ENCODE data around the gene WDR20.
"Not testable (repeated sequence)": the region's sequence is repeated elsewhere in the genome, so short reads cannot be mapped to it uniquely, and the experiment has no call there.

WDR20 gene

DNA sequence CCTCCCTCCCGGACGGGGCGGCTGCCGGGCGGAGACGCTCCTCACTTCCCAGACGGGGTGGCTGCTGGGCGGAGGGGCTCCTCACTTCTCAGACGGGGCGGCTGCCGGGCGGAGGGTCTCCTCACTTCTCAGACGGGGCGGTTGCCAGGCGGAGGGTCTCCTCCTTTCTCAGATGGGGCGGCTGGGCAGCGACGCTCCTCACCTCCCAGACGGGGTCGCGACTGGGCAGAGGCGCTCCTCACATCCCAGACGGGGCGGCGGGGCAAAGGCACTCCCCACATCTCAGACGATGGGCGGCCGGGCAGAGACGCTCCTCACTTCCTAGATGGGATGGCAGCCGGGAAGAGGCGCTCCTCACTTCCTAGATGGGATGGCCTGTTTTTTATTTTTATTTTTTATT lies 33.0 kb downstream of the WDR20 start:
- DNase-seq: not testable (repeated sequence)

DNA sequence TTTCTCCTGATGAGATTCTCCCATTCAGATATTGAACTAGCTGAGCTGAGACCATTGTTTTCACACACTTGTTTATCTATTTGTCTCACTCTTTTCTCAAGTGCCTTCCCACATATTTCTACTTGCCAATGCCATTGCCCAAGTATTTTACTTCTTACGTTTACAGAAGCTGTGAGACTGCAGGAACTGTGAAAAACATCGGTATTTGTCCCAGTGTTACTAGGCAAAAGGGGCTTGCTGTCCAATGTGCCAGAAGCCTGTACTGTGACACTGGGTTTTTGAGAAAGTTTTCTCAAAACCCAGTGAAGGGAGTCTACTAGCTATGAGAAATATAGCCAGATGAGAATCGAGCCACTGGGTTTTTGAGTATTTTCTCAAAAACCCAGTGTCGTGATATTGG lies 37.5 kb downstream of the WDR20 start:
- no peak for DNase-seq

DNA sequence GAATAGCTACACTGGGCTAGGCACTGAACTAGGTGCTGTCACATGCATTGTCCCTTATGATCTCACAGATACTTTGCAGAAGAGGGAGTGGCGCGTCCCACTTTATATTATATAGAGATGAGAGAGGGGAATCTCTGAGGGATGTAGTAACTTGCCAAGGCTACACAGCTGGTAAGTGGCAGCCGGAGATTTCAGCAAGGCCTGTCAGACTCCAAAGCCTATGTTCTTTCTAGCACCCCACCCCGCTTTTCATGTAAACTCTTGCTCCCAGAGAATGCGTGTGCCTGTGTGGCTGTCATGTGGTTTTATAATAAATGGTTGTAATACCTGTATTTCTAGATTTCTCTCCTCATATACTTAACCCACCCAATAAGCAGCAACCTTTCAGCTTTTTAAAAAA lies 39.1 kb downstream of the WDR20 start:
- no peak for DNase-seq

DNA sequence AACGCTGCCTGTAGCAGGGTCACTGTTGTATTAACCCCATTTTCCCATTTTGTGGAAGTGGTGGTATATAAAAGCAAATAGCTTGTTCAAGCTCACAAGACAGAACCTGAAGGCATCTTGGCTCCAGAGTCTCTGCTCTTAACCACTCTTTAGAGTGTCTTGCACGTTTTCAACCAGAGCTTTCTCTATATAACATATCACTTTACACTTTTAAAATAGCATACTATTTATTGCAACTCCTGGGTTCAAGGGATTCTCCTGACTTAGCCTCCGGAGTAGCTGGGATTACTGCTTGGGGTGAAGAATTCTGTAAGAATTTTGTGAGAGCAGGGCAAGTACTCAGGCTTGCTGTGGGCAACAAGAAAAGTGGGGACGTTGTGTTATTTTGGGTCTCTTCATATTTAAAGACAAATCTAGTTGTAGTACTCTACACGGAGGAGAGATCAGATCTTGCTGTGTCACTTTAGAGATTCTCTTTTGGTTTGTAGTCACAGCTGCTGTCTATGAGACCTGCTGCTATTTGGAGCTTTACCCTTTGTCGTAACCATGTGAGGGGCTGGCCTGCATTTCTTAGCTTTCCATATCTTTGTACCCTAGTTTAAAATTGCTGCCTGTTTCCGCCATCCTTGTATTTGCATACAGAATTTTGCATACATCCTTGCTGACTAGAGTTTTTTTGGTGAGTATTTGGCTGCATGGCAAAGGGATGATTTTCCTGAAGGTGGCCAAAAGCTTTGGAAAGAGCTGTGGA lies 40.7 kb downstream of the WDR20 start:
- DNase-seq: no peak

DNA sequence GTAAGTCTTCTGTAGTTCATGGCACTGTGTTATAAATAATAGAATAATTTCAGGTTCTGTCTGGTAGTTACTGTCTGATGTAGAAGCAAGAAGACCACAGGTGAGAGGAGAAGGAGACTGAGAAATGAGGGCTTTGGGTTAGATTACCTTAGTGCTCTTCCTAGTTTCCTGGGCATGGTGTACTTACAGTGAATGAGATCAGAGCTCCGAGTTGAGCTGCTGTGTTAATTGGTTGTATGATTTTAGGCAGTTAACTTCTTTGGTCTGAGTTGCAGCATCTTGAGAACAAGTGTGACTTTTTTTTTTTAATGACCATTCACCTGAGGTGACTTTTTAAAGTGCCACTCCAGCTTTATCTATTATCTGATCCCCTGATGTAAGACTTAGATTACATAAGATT lies 41.5 kb downstream of the WDR20 start:
- no peak for DNase-seq

DNA sequence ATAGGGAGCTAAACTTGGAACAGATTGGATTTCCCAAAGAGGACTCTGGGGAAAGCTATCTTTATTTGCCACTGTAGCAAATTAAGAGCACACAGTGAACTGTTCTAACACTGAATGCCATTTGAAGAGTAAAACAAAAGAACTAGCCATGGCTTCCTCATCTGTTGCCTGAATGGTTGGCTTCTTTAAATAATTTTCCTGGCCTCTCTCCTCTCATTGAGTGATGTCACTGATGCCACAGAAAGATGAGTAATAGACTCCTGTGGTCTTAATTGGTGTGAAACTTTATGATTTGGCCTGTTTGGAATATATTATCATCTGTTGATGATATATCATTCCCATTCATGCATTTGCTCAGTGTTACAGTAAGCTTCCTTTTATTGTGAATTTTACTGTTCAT lies 42.5 kb downstream of the WDR20 start:
- peak; percentile 63 for DNase-seq

DNA sequence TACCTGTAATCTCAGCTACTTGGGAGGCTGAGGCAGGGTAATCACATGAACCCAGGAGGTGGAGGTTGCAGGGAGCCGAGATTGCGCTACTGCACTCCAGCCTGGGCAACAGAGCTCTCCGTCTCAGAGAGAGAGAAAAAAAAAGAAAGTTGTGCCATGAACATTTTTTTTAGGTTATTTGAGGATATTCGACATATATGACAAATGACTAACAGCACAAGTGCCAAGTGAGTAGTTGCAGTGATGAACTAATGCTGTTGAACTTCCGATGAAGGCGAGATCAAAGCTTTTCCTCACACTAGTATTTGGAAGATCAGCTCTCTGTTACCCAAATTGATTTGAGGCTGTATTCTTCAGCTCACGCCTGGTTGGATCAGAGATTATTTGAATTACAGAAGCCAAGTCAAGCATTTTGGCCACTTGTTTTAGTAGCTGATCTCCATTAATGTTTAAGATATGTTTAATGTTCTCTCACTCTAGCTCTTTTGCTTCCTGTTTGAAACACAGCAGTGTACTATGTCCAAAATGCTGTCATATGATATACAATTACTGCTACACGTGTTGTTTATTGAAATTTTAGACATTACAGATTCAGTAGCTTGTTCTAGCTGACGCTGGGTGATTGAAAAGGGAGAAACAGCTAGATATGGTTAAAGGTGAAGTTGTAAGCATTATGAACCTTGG lies 43.4 kb downstream of the WDR20 start:
- no peak for DNase-seq

DNA sequence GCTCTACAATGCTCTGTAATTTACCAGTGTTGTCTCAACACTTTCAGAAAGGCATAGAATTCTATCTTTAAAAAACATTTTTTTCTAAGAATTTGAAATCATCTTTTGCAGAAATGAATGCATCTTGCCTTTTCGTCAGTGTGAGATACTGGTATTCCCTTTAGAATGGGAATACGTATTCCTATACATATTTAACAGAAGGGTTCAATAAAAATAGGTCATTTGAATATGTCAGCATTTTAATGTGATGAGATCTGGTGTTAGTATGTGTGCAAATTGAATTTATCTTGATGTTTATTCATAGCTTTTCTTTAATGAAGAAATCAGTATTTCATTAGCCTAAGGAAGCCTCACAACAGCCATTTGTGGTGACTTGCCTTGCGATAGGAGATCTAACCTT lies 44.2 kb downstream of the WDR20 start:
- no peak for DNase-seq

DNA sequence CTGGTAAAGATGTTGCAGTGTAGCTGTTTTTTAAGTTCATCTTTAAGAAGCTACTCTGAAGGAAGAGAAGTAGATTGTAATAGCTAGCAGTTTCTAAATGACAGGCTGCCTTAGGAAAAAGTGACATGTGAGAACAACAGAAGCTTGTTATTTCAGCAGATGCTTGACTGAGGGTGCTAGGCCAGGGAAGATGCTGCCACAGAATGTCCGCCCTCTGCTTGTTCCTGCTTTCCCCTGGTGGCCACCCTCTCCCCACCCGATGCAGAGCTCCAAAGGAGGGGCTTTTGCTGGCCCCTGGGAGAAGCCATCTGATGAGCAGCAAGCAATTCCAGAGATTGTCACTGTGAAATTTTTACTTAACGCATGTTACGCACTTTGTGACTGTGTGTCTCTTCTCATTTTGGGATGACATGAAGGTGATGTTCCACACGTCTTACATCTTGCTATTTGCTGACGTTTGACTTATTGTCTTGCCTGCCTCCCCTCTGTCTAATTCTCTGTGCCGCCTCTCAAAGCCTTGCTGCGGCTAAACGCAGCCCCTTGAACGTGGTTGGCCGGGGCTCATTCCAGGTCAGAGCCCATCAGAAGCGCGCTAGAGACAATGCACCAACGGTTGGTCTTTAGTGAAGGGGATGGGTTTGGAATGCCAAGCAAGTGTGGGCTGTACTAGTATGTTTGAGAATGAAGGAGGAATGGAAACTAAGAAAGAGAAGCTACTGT lies 44.8 kb downstream of the WDR20 start:
- DNase-seq: peak; percentile 77

DNA sequence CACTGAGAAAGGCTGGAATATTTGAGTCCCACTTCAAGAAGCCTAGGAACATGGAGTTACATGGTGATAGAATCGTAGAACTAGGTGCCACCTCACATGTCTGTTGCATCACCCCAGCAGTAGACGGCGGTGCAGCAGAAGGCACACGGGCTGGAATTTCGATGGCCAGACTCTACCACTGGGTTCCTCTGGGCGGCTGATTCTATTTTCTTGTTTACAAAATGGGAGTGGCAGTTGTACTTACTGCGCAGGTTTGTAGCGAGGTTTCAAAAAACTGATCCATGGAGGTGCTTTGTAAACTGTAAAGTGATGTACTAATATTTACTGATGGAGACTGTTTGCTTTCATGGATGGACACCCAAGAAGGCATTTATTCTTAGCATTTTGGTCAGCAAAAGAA lies 45.7 kb downstream of the WDR20 start:
- no peak for DNase-seq

DNA sequence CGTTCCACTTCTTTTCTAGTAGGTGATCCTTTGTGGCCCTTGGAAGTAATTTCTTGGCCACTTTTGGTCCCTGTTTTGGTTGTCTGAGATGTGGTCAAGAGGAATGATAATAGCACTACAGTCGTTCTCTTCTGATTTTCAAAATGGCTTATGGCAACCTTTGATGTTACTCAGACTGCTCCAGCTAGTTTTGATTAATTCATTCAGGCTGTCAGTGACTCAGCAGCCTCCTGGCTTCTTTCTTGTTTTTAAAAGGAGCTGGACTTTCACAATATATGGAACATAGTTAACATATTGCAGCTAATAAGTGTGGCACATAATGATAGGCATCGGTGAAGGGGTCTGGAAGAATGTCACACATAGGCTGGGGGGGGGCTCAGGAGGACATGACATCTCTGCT lies 47.3 kb downstream of the WDR20 start:
- DNase-seq: no peak

DNA sequence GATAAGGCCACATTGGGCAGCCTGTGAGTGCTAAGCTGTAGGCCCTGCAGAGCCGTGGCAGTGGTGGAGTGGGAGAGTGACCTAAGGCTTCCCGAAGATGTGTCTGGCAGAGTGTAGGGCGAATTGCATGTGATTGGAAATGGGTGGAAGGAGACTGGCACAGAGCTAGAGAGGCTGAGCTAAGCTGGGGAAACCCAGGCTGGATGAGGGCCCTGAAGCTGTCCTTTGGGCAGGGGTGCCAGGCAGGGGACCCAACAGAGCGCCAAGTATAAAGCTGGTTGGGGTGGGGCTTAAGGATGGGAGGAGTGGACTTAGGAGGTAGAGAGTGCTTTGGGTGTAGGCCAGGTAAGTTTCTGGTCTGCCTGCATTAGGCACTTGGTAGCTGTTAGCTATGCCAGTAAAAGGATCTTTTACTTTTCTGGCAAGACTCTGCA lies 47.9 kb downstream of the WDR20 start:
- no peak for DNase-seq

DNA sequence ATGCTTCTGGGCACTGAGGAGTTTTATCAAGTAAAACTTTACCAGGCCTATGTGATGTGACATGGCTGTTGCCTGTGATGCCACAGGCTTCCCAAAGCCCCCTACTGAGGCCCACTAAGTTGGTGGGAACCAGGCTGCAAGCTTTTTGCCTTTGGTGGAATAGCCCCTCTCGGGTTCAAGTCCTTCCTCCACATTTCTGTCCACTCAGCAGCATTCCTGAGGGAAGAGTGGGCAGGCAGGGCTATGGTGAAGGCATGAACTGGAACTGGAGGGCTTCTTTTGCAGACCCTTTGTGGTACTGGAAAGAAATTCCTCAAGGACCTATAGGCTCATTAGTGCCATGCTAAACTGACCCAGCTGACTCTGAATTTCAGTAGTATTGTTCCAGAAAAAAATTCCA lies 48.5 kb downstream of the WDR20 start:
- DNase-seq: no peak

DNA sequence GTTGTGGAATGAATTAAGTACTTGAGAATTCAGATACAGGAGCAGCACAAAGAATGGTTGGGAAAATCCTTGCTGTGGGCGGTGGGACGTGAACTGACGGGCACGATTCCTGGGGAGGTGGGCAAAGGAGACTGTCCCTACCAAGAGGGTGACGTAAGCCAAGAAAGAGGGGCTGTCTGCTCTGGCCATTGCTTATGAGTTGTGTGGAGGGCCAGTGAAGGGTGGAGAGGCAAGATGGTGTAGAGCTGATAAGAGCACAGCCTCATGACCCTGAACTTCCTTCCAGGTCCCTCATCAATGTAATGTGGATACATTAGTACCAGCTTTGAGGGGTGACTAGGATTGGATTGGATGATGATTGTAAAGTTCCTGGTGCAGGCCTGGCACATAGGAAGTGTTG lies 50.2 kb downstream of the WDR20 start:
- DNase-seq: no peak

DNA sequence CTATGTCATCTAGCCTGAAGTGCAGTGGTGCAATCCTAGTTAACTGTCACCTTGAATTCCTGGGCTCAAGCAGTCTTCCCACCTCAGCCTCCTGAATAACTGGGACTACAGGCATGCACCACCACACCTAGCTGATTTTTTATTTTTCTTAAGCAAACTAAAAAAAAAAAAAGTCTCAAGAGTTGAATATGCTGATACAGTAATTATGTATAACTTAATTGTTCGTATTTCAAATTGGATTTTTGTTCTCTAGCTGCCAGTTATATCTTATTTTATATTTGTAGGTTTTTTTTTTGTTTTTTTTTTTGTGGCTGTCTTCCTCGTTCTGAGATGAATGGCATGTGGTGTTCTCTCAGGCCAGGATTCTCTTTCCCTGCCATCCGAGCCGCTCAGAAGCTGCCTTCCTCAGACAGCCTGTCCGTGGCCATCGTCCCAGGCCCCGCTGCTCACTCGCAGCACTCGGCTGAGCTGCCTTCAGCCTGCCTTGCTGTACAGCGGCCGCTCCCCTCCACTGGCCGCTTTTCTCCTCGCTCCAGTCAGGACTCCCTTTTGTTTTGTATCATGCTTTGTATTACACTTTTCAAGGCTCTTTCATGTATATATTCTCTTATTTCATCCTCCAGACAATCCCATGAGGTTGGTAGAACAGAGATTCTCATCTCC lies 53.3 kb downstream of the WDR20 start:
- DNase-seq: no peak

DNA sequence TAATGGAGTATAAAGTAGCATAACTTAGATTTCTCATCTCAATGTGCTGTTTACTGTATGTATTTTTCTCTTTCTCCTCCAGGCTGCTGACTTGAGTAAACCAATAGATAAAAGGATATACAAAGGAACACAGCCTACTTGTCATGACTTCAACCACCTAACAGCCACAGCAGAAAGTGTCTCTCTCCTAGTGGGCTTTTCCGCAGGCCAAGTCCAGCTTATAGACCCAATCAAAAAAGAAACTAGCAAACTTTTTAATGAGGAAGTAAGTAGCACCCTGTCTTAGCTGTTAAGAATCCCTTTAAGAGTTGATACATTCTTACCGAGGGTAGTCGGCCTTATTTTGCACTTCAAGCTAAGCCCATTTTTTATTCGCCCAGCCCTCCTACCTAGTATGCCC lies 55.2 kb downstream of the WDR20 start:
- DNase-seq: no peak

DNA sequence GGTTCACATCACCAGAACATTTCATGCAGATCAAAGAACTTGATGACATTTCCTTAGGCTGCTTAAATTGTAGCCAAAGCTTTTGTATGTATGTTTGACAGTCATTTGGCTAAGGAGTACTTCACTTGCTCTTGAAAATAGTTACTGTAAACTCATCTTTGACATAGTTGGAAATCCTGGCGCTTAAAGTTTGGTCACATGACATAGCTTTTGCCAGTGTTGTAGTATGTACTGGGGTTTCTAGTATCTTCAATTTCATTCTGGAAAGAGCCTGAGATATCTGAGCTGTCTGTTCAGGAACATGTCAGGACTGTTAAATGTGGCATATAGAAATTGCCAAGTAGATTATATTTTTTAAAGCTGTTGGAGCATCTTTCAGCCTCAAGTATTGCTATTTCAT lies 55.7 kb downstream of the WDR20 start:
- no peak for DNase-seq

DNA sequence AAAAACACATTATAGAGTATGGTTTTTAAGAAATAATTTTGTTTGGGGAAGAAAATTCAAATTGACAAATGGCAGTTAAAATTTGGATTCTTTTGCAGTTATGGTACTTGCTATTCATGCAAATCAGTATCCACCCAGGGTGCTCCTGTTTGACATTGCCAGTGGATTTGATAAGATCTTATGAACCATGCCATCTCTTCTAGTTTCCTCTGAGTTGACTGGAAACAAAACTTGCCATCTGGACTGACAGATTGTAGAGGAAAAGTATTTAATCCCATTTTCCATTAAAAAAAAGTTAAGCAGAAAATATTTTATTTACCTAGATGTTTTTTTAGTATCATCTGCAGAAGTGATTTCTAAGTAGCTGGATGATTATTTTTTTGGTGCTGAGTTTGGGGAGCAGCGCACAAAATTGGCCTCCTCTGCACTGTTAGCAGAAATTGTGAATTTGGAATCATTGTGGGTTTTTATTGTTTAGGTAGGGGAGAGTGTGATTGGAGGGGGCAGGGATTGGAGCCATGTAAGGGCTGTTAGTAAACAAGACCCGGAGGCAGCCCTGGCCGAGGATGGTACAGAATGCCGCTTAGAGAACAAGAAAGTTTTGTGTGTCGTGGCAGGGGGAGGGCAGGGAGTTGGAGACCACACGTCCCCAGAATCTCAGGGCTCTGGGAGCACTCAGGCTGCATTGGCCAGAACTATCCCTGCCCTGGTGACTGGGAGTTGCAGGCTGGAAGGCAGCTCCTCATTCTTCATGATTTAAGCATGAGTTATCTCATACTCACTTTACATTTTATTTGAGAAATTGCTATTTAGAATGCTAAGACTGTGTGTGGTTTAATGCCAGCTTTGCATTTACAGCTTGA lies 56.6 kb downstream of the WDR20 start:
- DNase-seq: no peak

DNA sequence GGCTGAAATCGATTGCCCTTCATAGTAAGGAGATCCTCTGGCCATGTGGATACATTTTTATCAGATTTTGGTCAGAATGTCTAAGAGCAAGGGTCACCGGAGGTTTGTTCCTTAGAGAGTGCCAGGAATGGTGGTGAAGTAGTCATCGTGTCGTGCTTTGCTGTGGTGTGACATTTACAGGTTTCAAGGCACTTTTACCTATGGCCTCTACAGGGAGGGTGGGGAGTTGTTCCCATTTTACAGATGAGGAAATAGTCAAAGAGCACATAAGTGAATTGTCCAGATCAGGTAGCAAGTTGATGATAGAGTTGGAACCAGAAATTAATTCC lies 57.2 kb downstream of the WDR20 start:
- DNase-seq: no peak

DNA sequence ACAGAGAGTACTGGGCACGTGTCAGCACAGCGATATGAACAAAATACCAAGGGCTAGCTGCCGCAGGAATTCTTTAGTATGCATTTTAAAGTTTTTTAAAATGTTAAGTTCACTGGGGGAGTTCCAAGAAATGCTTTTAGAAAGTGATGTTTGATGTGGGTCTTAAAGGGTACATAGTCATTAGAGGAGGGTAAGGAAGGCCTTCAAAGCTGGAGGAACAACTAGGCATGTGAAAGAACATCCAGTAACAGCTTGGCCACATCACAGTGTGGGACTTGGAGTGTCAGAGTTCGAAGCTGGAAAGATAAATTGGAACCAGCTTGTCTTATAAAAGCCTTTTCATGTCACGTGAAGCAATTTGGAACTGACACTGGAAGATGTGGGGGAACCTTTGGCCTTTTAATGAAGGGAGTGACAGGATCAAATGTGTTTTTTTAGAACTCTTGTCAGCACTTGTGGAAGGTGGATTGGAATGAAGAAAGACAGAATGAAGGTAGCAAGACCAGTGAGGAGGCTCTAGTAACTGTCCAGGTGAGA lies 57.7 kb downstream of the WDR20 start:
- no peak for DNase-seq

DNA sequence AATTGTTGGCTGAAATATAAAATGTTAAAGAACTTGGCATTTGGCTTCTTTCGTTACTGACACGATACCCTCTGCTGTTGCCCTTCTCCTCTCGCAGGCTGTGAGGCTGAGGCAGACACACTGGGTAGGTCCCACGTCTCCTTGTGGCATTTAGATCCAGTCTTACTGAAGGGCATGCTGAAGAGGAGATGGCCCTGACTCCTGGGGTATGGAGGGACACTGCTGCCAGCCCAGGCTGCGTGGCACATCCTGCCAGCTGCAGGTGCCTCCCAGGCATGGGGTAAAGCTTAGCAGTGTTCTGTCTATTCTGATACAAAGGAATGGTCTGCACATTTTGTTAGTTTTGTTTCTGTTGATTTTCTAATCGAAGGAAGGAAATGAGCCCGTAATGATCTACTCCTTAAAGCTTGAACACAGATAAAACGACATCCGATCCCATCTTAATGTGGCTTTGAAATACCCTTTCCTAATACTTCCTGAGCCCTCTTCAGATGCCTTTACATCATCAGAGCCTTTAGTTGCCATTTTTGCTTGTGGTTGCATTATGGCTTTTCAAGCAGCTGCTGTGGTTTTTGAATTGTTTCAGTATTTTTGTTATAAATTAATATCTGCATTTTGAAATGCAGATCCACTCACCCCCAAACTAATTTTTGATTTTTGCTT lies 61.1 kb downstream of the WDR20 start:
- peak; percentile 49 for DNase-seq

DNA sequence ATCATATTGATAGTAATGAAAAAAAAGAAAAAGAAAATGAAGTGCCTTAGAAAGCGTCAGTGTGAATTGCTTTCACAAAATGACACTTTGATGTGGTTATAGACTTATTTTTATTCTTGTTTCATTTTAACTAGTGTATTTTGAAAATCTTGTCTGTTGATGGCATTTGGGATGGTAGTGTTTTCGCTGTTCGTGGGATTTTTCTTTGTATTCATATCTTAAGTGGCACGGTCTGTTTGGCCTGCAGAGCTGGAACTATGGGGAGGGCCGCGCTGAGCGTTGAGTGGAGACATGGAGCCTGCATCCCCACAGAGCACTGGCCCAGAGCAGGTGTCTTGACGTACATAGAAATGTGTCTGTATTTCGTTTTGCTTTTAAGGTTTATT lies 61.6 kb downstream of the WDR20 start:
- DNase-seq: peak; percentile 50
